Esophagus muscularis mucosa (tissue), 3 donors: Measurements from ENCODE around the gene PML.
A peak's percentile ranks its signal among the peaks of the same experiment; 100 is the strongest.

Experiments used
- POLR2A ChIP-seq: fragments of 450-650 bp; IDR thresholded peaks from one replicate; pipeline ENCODE4 v1.6.1; 2017; ENCODE audit warnings: antibody characterized with exemption, moderate library complexity, mild to moderate bottlenecking, low read depth
- POLR2AphosphoS5 ChIP-seq, 2 donors: sonication (generic); formaldehyde crosslinking; IDR thresholded peaks; one replicate each; pipeline ENCODE4 v1.6.1; 2017; ENCODE audit warnings: antibody characterized with exemption in 2 of 2
- TF ChIP-seq, protein P1 (sequence below), 3 experiments: fragments of 200-600 bp in 2 of 3; fragments of 450-650 bp in 1 of 3; sonication (generic) in 2 of 3; IDR thresholded peaks; one replicate each; pipeline ENCODE4 v1.5.1; 2017 to 2019; ENCODE audit warnings: antibody characterized with exemption in 3 of 3, mild to moderate bottlenecking in 2 of 3, moderate library complexity in 1 of 3

DNA sequence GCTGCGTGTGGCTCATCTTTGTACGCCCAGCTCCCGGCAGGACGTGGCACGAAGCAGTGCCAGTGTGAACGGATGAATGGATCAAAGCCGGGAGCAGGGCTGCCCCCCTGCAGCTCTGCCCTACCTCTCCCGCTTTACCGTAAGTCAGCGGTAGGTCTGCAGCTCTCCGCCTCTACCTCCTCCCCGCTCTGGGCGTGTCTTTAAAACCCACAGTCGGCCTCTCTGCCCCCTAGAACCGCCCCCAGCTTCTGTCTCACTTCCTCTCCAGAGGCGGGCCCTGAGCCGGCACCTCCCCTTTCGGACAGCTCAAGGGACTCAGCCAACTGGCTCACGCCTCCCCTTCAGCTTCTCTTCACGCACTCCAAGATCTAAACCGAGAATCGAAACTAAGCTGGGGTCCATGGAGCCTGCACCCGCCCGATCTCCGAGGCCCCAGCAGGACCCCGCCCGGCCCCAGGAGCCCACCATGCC is at the start of gene PML:
- TF ChIP-seq, protein P1, sequence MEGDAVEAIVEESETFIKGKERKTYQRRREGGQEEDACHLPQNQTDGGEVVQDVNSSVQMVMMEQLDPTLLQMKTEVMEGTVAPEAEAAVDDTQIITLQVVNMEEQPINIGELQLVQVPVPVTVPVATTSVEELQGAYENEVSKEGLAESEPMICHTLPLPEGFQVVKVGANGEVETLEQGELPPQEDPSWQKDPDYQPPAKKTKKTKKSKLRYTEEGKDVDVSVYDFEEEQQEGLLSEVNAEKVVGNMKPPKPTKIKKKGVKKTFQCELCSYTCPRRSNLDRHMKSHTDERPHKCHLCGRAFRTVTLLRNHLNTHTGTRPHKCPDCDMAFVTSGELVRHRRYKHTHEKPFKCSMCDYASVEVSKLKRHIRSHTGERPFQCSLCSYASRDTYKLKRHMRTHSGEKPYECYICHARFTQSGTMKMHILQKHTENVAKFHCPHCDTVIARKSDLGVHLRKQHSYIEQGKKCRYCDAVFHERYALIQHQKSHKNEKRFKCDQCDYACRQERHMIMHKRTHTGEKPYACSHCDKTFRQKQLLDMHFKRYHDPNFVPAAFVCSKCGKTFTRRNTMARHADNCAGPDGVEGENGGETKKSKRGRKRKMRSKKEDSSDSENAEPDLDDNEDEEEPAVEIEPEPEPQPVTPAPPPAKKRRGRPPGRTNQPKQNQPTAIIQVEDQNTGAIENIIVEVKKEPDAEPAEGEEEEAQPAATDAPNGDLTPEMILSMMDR (IDR thresholded peaks at IDR 0.05) = peak in 1 of 3 experiments; percentile 34
- TF ChIP-seq POLR2A (no peak), POLR2AphosphoS5 (IDR thresholded peaks at IDR 0.05) (peak; percentile 88 to 93)
